ENCODE results near the gene AMN1.

AMN1 gene

DNA sequence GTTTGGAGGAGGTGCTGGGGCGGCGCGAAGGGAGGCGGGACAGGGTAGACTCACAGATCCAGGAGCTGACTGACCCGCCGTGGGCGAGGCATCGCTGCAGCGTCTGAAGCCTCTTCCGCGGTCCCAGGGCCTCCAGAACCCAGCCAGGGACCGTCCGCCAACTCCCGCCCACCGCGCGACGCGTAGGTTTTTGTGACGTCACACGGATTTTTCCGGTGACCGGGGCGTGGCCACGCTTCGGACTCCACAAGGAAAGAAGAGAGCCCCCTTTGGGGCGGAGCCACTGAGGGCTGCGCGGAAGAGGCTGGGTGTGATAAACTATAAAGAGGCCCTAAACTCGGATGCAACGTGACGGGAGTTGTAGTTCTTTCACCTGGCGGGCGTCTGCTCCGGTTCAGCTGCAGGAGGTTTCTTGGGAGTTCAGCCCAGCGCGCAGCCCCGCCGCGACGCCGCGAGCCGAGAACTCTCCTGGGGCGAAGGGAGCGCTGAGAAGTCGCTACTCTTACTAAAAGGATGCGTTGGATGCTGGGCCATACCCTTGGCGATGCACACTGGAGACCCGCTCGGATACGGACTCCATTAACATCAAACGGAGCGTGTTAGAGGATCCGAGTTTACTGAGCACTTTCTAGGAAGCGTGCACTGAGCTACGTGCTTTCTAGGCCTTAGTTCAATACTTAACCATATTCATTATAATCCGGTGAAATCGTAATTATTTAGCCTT is at the start of gene AMN1:
Gene AMN1 (minus strand): TSS at position 105 of the 724 bp plus-strand sequence. CDS start 13 bp downstream, at position 92.
- TF ChIP-seq, protein P1, sequence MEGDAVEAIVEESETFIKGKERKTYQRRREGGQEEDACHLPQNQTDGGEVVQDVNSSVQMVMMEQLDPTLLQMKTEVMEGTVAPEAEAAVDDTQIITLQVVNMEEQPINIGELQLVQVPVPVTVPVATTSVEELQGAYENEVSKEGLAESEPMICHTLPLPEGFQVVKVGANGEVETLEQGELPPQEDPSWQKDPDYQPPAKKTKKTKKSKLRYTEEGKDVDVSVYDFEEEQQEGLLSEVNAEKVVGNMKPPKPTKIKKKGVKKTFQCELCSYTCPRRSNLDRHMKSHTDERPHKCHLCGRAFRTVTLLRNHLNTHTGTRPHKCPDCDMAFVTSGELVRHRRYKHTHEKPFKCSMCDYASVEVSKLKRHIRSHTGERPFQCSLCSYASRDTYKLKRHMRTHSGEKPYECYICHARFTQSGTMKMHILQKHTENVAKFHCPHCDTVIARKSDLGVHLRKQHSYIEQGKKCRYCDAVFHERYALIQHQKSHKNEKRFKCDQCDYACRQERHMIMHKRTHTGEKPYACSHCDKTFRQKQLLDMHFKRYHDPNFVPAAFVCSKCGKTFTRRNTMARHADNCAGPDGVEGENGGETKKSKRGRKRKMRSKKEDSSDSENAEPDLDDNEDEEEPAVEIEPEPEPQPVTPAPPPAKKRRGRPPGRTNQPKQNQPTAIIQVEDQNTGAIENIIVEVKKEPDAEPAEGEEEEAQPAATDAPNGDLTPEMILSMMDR (IDR thresholded peaks at IDR 0.05; ENCODE audit: low read depth, low read length, missing control alignments): peak; percentile 9
- H3K4me3 ChIP-seq (ENCODE audit: low read depth, low read length): peak within 1 kb of the TSS; percentile 66
- in situ Hi-C loops (cut with HindIII; ENCODE audit: low sequenced_read_pairs): loop anchor here (5.0 kb wide), 1 partner anchor 77 kb away; no protein-coding TSS in a partner anchor
- peak; percentile 98 for DNase-seq (ENCODE audit: low read depth)

DNA sequence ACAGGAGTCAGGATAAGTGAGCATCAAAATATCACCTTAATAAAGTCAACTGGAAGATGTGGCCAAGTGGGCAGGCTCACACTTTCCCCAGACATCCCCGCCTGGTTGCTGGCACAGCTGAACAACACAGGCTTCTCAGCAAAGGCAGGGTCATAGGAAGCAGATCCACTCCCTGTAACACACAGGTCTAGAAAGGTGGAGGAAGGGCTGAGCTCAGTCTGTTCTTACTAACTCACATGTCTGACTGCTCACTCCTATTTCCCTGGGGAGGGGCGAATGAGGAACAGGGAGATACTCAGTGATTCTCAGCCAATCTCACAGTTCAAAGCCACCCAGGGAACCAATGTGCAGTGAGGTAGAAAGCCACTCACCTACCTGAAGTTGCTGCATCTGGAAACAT is 45.0 kb upstream of the AMN1 start:
- TF ChIP-seq, protein P1 (IDR thresholded peaks at IDR 0.05; ENCODE audit: low read depth, low read length, missing control alignments): no peak
- DNase-seq (ENCODE audit: low read depth): no peak
- no peak overlapping the region for H3K4me3 ChIP-seq (ENCODE audit: low read depth, low read length)
- in situ Hi-C loops (cut with HindIII; ENCODE audit: low sequenced_read_pairs): no loop called here

DNA sequence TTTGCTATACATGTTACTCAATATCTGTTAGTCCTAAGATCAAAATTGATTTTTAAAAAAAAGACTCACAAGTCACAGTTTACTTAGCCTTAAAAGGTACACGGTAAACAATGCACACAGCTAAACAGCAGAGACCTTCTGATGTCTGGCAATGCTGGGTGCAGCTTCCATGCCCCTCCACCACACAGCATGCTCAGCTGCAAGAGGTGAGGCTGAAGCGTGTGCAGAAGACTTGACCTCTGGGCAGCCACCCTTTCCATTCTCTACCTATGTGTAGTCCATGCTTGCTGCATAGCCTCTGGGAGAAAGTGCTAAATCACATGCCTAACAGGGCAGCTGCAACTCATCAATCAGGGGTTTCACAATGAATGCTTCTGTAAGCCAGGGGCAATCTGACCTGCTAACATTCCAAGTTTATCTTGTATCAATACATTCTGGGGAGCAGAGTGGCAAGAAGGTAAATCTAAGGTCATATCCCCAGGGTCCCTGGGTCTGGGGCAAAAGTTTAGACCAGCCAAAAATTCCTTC is 44.5 kb upstream of the AMN1 start:
- H3K4me3 ChIP-seq (ENCODE audit: low read depth, low read length): no peak overlapping the region
- DNase-seq (ENCODE audit: low read depth): no peak
- in situ Hi-C loops (cut with HindIII; ENCODE audit: low sequenced_read_pairs): no loop called here
- TF ChIP-seq, protein P1 (IDR thresholded peaks at IDR 0.05; ENCODE audit: low read depth, low read length, missing control alignments): no peak

DNA sequence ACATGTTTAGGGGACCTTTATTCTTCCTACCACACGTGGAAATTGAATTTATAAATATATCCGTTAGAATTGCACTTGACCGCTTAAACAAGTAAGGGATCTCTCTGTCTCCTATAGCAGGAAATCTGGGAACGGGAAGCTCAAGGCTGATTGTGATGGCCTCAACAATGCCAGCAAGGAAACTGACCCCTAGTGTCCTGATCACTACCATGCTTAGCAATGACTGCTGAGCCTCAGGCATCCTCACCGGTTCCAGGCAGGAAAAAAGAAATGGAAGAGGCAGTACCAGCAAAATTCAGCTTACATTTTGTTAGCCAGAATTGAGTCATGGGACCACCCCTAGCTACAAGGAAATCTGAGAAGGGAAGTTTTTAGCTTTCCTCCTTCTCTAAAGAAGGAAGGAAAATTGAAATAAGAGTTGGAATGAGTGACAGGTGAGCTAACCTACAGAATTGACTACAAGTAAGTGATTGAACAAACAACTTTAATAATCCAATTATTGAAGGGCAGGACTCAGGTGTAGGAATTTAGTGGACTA is 43.9 kb upstream of the AMN1 start:
- no peak for DNase-seq (ENCODE audit: low read depth)
- in situ Hi-C loops (cut with HindIII; ENCODE audit: low sequenced_read_pairs): no loop called here
- H3K4me3 ChIP-seq (ENCODE audit: low read depth, low read length): no peak overlapping the region
- TF ChIP-seq, protein P1 (IDR thresholded peaks at IDR 0.05; ENCODE audit: low read depth, low read length, missing control alignments): no peak

DNA sequence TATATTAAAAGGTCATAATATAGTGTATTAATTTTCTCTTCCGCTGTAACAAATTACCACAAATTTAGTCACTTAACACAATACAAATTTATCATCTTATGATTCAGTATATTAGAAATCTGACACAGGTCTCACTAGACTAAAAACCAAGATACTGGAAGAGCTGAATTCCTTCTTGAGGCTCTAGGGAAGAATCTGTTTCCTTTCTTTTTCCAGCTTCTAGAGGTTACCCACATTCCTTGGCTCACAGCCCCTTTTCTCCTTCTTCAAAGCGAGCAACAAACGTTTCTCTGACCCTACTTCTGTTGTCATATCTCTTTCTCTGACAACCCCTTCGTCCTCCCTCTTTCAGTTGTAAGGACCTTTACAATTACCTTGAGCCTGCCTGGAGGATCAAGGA is 43.4 kb upstream of the AMN1 start:
- H3K4me3 ChIP-seq (ENCODE audit: low read depth, low read length): no peak overlapping the region
- in situ Hi-C loops (cut with HindIII; ENCODE audit: low sequenced_read_pairs): no loop called here
- TF ChIP-seq, protein P1 (IDR thresholded peaks at IDR 0.05; ENCODE audit: low read depth, low read length, missing control alignments): no peak
- no peak for DNase-seq (ENCODE audit: low read depth)

DNA sequence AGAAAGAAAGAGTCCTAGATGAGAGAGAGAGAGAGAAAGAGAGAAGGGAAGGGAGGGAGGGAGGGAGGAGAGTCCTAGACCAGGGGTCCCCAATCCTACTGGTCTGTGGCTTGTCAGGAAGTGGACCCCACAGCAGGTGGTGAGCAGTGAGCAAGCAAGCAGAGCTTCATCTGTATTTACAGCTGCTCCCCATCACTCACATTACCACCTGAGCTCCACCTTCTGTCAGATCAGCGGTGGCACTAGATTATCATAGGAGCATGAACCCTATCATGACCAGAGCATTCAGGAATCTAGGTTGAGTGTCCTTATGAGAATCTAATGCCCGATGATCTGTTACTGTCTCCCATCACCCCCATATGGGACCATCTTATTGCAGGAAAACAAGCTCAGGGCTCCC is 39.2 kb upstream of the AMN1 start:
- H3K4me3 ChIP-seq (ENCODE audit: low read depth, low read length): no peak overlapping the region
- TF ChIP-seq, protein P1 (IDR thresholded peaks at IDR 0.05; ENCODE audit: low read depth, low read length, missing control alignments): no peak
- no peak for DNase-seq (ENCODE audit: low read depth)
- in situ Hi-C loops (cut with HindIII; ENCODE audit: low sequenced_read_pairs): no loop called here
